Astrocyte (in vitro differentiated cells and primary cell): ENCODE data around the gene SHROOM3.

ENCODE experiments used
- EZH2 ChIP-seq: IDR thresholded peaks from 2 replicates; pipeline ENCODE4 v1.6.1; 2012; ENCODE audit warnings: mild to moderate bottlenecking, low read length, inconsistent platforms; ENCODE audit not compliant: insufficient read depth
- TF ChIP-seq, protein P1 (sequence below): IDR thresholded peaks from 2 replicates; pipeline ENCODE4 v1.5.1; 2011; ENCODE audit warnings: low read depth, mild to moderate bottlenecking, inconsistent platforms, low read length, moderate library complexity; ENCODE audit not compliant: insufficient read depth

DNA sequence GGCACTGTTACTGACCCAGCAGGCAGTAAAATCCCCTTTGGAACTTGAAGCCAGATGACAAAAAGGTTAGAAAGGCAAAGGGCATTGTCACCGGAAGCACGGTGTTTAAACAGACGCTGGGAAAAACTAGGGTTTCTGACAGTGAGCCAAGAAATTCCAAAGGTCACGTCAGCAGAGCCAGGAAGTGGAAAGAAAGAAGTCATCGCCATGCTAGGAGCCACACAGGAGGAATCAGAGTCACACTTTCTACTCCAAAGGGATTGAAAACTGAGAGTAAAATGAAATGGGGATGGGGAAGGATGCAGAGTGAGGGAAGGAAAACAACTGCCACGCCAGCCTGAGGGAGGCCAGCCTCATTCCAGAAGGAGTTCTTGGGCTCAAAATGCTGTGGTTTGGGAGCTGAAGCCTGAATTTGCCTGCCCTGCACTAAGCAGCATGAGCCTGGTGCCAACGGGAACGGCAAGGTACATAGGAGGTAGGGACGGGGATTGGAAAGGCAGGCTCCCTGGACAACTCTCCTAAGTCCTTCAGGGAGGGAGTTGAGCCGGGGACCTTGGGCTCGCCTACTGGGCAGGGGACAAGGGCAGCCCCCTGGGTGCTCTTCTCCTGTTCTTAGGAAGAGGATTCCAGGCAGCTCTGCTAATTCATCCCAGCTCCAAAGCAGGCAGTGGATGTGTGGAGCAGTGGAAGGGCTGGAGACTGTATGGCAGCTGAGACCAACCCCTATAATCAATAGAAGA is 396.1 kb downstream of the SHROOM3 start:
- TF ChIP-seq, protein P1, sequence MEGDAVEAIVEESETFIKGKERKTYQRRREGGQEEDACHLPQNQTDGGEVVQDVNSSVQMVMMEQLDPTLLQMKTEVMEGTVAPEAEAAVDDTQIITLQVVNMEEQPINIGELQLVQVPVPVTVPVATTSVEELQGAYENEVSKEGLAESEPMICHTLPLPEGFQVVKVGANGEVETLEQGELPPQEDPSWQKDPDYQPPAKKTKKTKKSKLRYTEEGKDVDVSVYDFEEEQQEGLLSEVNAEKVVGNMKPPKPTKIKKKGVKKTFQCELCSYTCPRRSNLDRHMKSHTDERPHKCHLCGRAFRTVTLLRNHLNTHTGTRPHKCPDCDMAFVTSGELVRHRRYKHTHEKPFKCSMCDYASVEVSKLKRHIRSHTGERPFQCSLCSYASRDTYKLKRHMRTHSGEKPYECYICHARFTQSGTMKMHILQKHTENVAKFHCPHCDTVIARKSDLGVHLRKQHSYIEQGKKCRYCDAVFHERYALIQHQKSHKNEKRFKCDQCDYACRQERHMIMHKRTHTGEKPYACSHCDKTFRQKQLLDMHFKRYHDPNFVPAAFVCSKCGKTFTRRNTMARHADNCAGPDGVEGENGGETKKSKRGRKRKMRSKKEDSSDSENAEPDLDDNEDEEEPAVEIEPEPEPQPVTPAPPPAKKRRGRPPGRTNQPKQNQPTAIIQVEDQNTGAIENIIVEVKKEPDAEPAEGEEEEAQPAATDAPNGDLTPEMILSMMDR = no peak
- TF ChIP-seq EZH2 = no peak
